PC-9 (cell line): ENCODE results near the gene CNN3. TPM values are rescaled to one million over a fixed set of nuclear protein-coding genes. Genes with fewer than 3 reads are reported as not detected.

Experiments
- BruUV-seq: library from RNA; stranded (reverse); fragments of 400-500 nt; replicated peaks from 2 replicates; lab custom pipeline; 2021; lab: Mats Ljungman, UMichigan
- CTCF ChIA-PET: fragments of 300-600 bp; sonication (Branson Sonifier 250); formaldehyde crosslinking; loops from one replicate; lab custom pipeline; 2022; ENCODE audit warnings: antibody characterized with exemption; lab: Charles Lee
- POLR2A ChIA-PET: fragments of 300-600 bp; sonication (Branson Sonifier 250); formaldehyde crosslinking; loops from one replicate; lab custom pipeline; 2022; ENCODE audit warnings: antibody characterized with exemption; ENCODE audit not compliant: unreplicated experiment; lab: Charles Lee
- DNase-seq, 2 experiments: peaks; one replicate each; pipeline versions ENCODE4 v3.0.0 to v3.0.0-alpha.2; 2015 to 2022; ENCODE audit warnings: mixed read lengths in 1 of 2
- H2AFZ ChIP-seq: fragments of 200-600 bp; sonication (generic); 2 replicates; pipeline ENCODE4 v1.8.1; 2017; ENCODE audit warnings: antibody characterized with exemption
- H3F3A ChIP-seq: fragments of 200-600 bp; sonication (generic); 2 replicates; pipeline ENCODE4 v1.8.1; 2017; ENCODE audit warnings: antibody characterized with exemption, mild to moderate bottlenecking, low read depth; ENCODE audit not compliant: insufficient read depth
- H3K27ac ChIP-seq: fragments of 200-600 bp; sonication (generic); 2 replicates; pipeline ENCODE4 v1.6.1; 2016; ENCODE audit warnings: mixed run types
- H3K27me3 ChIP-seq: fragments of 200-600 bp; sonication (generic); 2 replicates; pipeline ENCODE4 v1.6.1; 2016; ENCODE audit warnings: low read depth, mixed run types; ENCODE audit not compliant: insufficient read depth
- H3K36me3 ChIP-seq: fragments of 200-600 bp; sonication (generic); 2 replicates; pipeline ENCODE4 v1.6.1; 2016; ENCODE audit warnings: low read depth, mixed run types
- H3K4me1 ChIP-seq: fragments of 200-600 bp; sonication (generic); replicated peaks from 2 replicates; pipeline ENCODE4 v1.6.1; 2016; ENCODE audit warnings: mixed run types; ENCODE audit not compliant: insufficient read depth
- H3K4me2 ChIP-seq: fragments of 200-600 bp; sonication (generic); 2 replicates; pipeline ENCODE4 v1.6.1; 2017; ENCODE audit warnings: mixed run types
- H3K4me3 ChIP-seq: fragments of 200-600 bp; sonication (generic); 2 replicates; pipeline ENCODE4 v1.6.1; 2016; ENCODE audit warnings: mixed run types
- H3K79me2 ChIP-seq: fragments of 200-600 bp; sonication (generic); 2 replicates; pipeline ENCODE4 v1.6.1; 2017; ENCODE audit warnings: low read depth, mixed run types
- H3K9me2 ChIP-seq: fragments of 200-600 bp; sonication (generic); 2 replicates; pipeline ENCODE4 v1.8.1; 2017; ENCODE audit warnings: mild to moderate bottlenecking; ENCODE audit not compliant: insufficient read depth
- H3K9me3 ChIP-seq: fragments of 200-600 bp; sonication (generic); 2 replicates; pipeline ENCODE4 v1.8.1; 2016; ENCODE audit warnings: low read depth; ENCODE audit not compliant: insufficient read depth
- H4K20me1 ChIP-seq: fragments of 200-600 bp; sonication (generic); 2 replicates; pipeline ENCODE4 v1.8.1; 2017; ENCODE audit not compliant: insufficient read depth
- CTCF ChIP-seq: fragments of 200-600 bp; sonication (generic); conservative IDR thresholded peaks from 2 replicates; pipeline ENCODE4 v1.6.1; 2017; ENCODE audit warnings: mixed run types, antibody characterized with exemption, mild to moderate bottlenecking, moderate library complexity
- EZH2 ChIP-seq: fragments of 200-600 bp; sonication (generic); IDR thresholded peaks from 2 replicates; pipeline ENCODE4 v1.8.0; 2017; ENCODE audit warnings: antibody characterized with exemption, low read depth
- intact Hi-C: fragments of 100-400 bp; cut with micrococcal nuclease; formaldehyde crosslinking; loops from one replicate; pipeline ENCODE4 v1.10.0; 2022; ENCODE audit not compliant: unreplicated experiment
- total RNA-seq: library from RNA; stranded (reverse); gene quantifications from 2 replicates; pipeline ENCODE4 v1.2.3, GENCODE V29; 2021

Gene CNN3
- total RNA-seq, 1 experiment from 2014 or later: 135 TPM

DNA sequence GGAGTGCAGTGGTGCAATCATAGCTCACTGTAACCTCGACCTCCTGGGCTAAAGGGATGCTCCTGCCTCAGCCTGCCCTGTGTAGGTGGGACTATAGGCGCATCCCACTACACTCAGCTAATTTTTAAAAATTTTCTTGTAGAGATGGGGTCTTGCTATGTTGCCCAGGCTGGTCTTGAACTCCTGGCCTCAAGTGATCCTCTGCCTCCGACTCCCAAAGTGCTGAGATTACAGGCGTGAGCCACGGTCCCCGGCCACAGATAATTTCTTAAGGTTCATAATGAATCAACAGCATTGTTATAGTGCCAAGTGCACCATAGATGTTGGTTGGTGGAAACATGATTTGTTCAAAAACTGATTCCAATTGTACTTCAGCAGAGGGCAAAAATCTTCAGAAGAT is 42.2 kb upstream of the CNN3 start:
- H4K20me1 ChIP-seq: no peaks in the 10 kb centered on the region
- BruUV-seq: no TSS peak

DNA sequence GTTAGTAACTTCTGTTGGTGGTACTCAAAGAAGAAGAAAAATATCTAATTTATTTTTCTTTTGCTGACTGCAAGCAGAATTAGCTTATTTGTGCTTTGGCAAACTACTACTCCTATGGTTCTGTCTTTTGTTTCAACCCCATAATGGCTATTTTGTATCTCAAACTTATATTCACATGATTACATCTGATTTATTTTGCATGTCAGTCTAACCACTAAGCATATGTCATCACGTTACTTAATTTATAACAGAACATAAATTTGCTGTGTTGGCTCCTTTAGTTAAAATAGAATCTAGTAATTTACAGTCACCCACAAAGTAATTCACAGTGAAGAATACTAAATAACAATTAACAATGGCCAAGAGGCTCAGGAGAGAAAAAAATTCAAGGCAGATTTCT is 39.1 kb upstream of the CNN3 start:
- no peak overlapping the region for H2AFZ ChIP-seq
- H3K4me1 ChIP-seq: no peaks in the 10 kb centered on the region
- H4K20me1 ChIP-seq: no peaks in the 10 kb centered on the region
- no peaks in the 10 kb centered on the region for H3K9me3 ChIP-seq
- no peaks in the 10 kb centered on the region for H3K36me3 ChIP-seq
- no TSS peak for BruUV-seq
- intact Hi-C loops: no loop called here
- TF ChIP-seq CTCF (no peak), EZH2 (no peak)
- H3K4me2 ChIP-seq: no peak overlapping the region
- H3F3A ChIP-seq: no peaks in the 10 kb centered on the region
- no peak for DNase-seq
- H3K9me2 ChIP-seq: no peaks in the 10 kb centered on the region
- no peak overlapping the region for H3K4me3 ChIP-seq
- no peaks in the 10 kb centered on the region for H3K79me2 ChIP-seq
- no peaks in the 10 kb centered on the region for H3K27me3 ChIP-seq
- no peak overlapping the region for H3K27ac ChIP-seq
- CTCF ChIA-PET: no interaction called here
- POLR2A ChIA-PET: interaction anchor here (0.7 kb wide), 2 partner anchors 28 to 120 kb away, joined by 3 to 4 read pairs; no protein-coding TSS in a partner anchor

More for the DNA sequence above, 42.2 kb upstream of the CNN3 start:
- H3K79me2 ChIP-seq: no peaks in the 10 kb centered on the region
- no peaks in the 10 kb centered on the region for H3K27me3 ChIP-seq
- 0 out of 2 replicates have a peak, but pooled peaks cover 4% of the 10 kb centered on the region for H3K4me1 ChIP-seq
- no peak overlapping the region for H3K27ac ChIP-seq
- H2AFZ ChIP-seq: no peak overlapping the region
- TF ChIP-seq CTCF (no peak), EZH2 (no peak)
- ChIA-PET CTCF (no interaction called here), POLR2A (no interaction called here)
- no peaks in the 10 kb centered on the region for H3K9me3 ChIP-seq
- no peak for DNase-seq
- intact Hi-C loops: no loop called here
- no peaks in the 10 kb centered on the region for H3K36me3 ChIP-seq
- H3K4me3 ChIP-seq: no peak overlapping the region
- H3K4me2 ChIP-seq: no peak overlapping the region
- no peaks in the 10 kb centered on the region for H3F3A ChIP-seq
- H3K9me2 ChIP-seq: no peaks in the 10 kb centered on the region

DNA sequence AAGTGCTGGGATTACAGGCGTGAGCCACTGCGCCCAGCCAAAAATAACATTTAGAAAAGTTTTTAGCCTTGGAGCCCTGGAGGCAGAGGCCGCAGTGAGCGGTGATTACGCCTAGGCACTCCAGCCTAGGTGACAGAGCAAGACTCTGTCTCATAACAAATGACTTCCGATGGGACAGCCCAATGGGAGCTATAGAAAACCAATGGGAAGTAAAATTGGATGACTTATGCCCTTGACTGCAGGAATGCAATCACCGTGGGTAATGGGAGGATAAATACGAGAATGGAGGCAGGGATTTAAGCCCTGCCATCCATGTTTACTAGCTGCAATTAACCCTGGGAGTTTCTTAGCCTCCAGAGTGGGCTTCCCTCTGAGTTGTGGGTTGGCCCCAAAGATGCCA is 37.0 kb upstream of the CNN3 start:
- CTCF ChIA-PET: no interaction called here
- H3K9me2 ChIP-seq: no peaks in the 10 kb centered on the region
- intact Hi-C loops: no loop called here
- no peaks in the 10 kb centered on the region for H3K27me3 ChIP-seq
- H3K79me2 ChIP-seq: no peaks in the 10 kb centered on the region
- H3K27ac ChIP-seq: no peak overlapping the region
- no peak for TF ChIP-seq CTCF
- no peak for TF ChIP-seq EZH2
- DNase-seq: no peak
- no peaks in the 10 kb centered on the region for H4K20me1 ChIP-seq
- H3F3A ChIP-seq: no peaks in the 10 kb centered on the region
- no peaks in the 10 kb centered on the region for H3K9me3 ChIP-seq
- H3K4me1 ChIP-seq: no peaks in the 10 kb centered on the region
- POLR2A ChIA-PET: interaction anchor here (0.7 kb wide), 1 partner anchor 25 kb away, joined by 3 read pairs; no protein-coding TSS in a partner anchor
- BruUV-seq: no TSS peak
- no peak overlapping the region for H2AFZ ChIP-seq
- H3K36me3 ChIP-seq: no peaks in the 10 kb centered on the region
- H3K4me3 ChIP-seq: no peak overlapping the region
- H3K4me2 ChIP-seq: no peak overlapping the region
